ENCODE data around the gene DGKI.

Gene DGKI

GRCh38 chr7:137523171-137523570 lies 323.6 kb downstream of the DGKI start:
- no peak for DNase-seq

- DNase-seq = no peak
Observed at GRCh38 chr7:137521451-137521850, 325.3 kb downstream of the DGKI start.

GRCh38 chr7:137519947-137520346 lies 326.8 kb downstream of the DGKI start:
- DNase-seq = no peak

GRCh38 chr7:137519181-137519691 lies 327.5 kb downstream of the DGKI start:
- DNase-seq = no peak

- no peak for DNase-seq
Observed at GRCh38 chr7:137513091-137513490, 333.7 kb downstream of the DGKI start.

GRCh38 chr7:137507096-137507495 lies 339.7 kb downstream of the DGKI start:
- no peak for DNase-seq

GRCh38 chr7:137506031-137506430 lies 340.7 kb downstream of the DGKI start:
- no peak for DNase-seq

GRCh38 chr7:137501562-137501961 lies 345.2 kb downstream of the DGKI start:
- no peak for DNase-seq

- no peak for DNase-seq
Observed at GRCh38 chr7:137492889-137493288, 353.9 kb downstream of the DGKI start.

- DNase-seq = no peak
Observed at GRCh38 chr7:137489880-137490279, 356.9 kb downstream of the DGKI start.

- no peak for DNase-seq
Observed at GRCh38 chr7:137488038-137488437, 358.7 kb downstream of the DGKI start.

GRCh38 chr7:137485818-137486217 lies 361.0 kb downstream of the DGKI start:
- DNase-seq = no peak

GRCh38 chr7:137484326-137484725 lies 362.4 kb downstream of the DGKI start:
- DNase-seq = no peak

GRCh38 chr7:137482466-137482865 lies 364.3 kb downstream of the DGKI start:
- DNase-seq = no peak

GRCh38 chr7:137480824-137481365 lies 365.9 kb downstream of the DGKI start:
- DNase-seq = no peak

GRCh38 chr7:137480401-137480800 lies 366.4 kb downstream of the DGKI start:
- no peak for DNase-seq

- DNase-seq = no peak
Observed at GRCh38 chr7:137476937-137477336, 369.8 kb downstream of the DGKI start.

GRCh38 chr7:137475966-137476365 lies 370.8 kb downstream of the DGKI start:
- DNase-seq = no peak

- no peak for DNase-seq
Observed at GRCh38 chr7:137474540-137475026, 372.2 kb downstream of the DGKI start.

GRCh38 chr7:137471128-137471527 lies 375.6 kb downstream of the DGKI start:
- no peak for DNase-seq

GRCh38 chr7:137469858-137470257 lies 376.9 kb downstream of the DGKI start:
- no peak for DNase-seq

- DNase-seq = no peak
Observed at GRCh38 chr7:137469191-137469811, 377.5 kb downstream of the DGKI start.

GRCh38 chr7:137462847-137463246 lies 383.9 kb downstream of the DGKI start:
- no peak for DNase-seq

- no peak for DNase-seq
Observed at GRCh38 chr7:137462074-137462715, 384.6 kb downstream of the DGKI start.

Measured in right forelimb (tissue), 1 donor.